Measurements from ENCODE around the gene SFXN1.

SFXN1 gene

DNA sequence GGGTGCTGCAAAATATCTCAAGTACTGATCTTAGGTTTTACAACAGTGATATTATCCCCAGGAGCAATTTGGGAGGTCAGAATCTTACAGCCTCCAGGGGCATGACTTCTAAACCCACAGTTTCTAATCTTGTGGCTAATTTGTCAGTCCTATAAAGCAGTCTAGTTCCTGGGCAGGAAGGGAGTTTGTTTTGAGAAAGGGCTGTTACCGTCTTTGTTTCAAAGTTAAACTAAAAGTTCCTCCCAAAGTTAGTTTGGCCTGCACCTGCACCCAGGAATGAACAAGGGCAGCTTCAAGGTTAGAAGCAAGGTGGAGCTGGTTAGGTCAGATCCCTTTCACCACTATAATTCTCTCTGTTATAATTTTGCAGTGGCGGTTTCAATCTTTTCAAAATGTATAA lies 81.7 kb downstream of the SFXN1 start:
- H3K36me3 ChIP-seq (ENCODE audit: control insufficient read depth in 5 of 5, insufficient read depth in 5 of 5, low read length in 5 of 5): no peaks in the 10 kb centered on the region
- no peak overlapping the region for H3K4me3 ChIP-seq (ENCODE audit: low read depth in 1 of 5, low read length in 5 of 5)
- H3K9me3 ChIP-seq (ENCODE audit: control insufficient read depth in 5 of 5, low read length in 5 of 5): no peaks in the 10 kb centered on the region
- peaks cover 0 to 4% (median 3%) of the 10 kb centered on the region in 5 donors for H3K27me3 ChIP-seq (ENCODE audit: control insufficient read depth in 5 of 5, insufficient read depth in 4 of 5, low read length in 5 of 5)
- H3K9ac ChIP-seq (ENCODE audit: low read length in 5 of 5): no peak overlapping the region
- no peaks in the 10 kb centered on the region for H3K4me1 ChIP-seq (ENCODE audit: control insufficient read depth in 5 of 5, insufficient read depth in 5 of 5, low read length in 5 of 5)
- no peak overlapping the region for H3K27ac ChIP-seq (ENCODE audit: low read depth, low read length)

DNA sequence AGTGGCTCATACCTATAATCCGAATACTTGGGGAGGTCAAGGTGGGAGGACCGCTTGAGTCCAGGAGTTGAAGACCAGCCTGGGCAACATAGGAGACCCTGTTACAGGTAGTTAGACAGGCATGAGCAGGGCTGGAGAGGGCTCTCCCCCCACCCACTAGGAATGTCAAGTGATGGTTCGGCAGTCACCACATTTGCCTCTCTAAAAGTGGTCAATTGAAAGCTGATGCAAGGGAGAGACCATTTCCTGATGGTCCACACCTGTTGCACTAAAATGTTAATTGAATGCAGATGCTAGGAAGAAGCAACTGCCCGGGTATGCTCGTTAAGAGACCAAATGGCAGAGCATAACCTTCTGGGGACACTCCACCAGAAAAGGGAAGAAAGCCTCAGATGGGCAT lies 82.7 kb downstream of the SFXN1 start:
- Histone ChIP-seq H3K27ac (ENCODE audit: low read depth, low read length) (no peak overlapping the region), H3K9me3 (ENCODE audit: control insufficient read depth in 5 of 5, low read length in 5 of 5) (no peaks in the 10 kb centered on the region), H3K4me1 (ENCODE audit: control insufficient read depth in 5 of 5, insufficient read depth in 5 of 5, low read length in 5 of 5) (no peaks in the 10 kb centered on the region), H3K36me3 (ENCODE audit: control insufficient read depth in 5 of 5, insufficient read depth in 5 of 5, low read length in 5 of 5) (no peaks in the 10 kb centered on the region), H3K9ac (ENCODE audit: low read length in 5 of 5) (no peak overlapping the region), H3K4me3 (ENCODE audit: low read depth in 1 of 5, low read length in 5 of 5) (no peak overlapping the region), H3K27me3 (ENCODE audit: control insufficient read depth in 5 of 5, insufficient read depth in 4 of 5, low read length in 5 of 5) (peaks cover 0 to 4% (median 0%) of the 10 kb centered on the region in 5 donors)

DNA sequence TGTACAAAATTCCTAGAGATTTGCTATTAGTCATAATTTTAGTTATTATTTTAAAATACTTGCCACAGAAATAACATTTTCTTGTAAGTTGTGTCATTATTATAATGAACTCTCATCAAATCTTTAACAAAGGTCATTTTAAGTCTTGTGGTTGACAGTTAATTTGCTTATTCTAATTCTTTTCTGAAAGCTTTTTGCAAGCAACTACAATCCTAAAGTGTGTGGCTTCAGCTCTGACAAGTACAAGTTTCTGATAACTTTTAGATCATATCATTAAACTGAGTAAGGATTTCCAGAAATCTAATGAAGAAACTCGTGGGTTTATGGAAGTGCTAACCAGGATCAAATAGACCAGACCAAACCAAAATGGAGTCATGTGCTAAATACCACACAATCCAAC lies 86.4 kb downstream of the SFXN1 start:
- Histone ChIP-seq H3K9me3 (ENCODE audit: control insufficient read depth in 5 of 5, low read length in 5 of 5) (no peaks in the 10 kb centered on the region), H3K4me3 (ENCODE audit: low read depth in 1 of 5, low read length in 5 of 5) (no peak overlapping the region), H3K4me1 (ENCODE audit: control insufficient read depth in 5 of 5, insufficient read depth in 5 of 5, low read length in 5 of 5) (peaks cover 0 to 2% (median 0%) of the 10 kb centered on the region in 5 donors)

DNA sequence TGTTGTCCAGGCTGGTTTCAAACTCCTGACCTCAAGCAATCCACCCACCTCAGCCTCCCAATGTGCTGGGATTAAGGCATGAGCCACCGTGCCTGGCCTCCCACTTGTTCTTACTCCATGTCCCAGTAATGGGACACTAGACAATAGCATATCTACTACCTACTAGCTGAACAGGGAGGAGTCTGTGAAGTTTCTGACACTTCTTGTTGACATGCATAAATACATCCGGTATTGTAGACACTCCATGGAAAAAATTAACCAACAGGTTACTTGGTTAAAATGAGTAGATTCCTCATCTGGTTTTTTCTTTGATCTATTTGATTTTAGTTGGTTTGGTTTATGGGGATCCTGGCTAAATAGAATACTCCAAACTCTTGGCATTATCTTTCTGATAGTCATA lies 88.3 kb downstream of the SFXN1 start:
- H3K9ac ChIP-seq (ENCODE audit: low read length in 5 of 5): no peak overlapping the region
- no peak overlapping the region for H3K4me3 ChIP-seq (ENCODE audit: low read depth in 1 of 5, low read length in 5 of 5)
- peaks cover 0 to 5% (median 4%) of the 10 kb centered on the region in 5 donors for H3K27me3 ChIP-seq (ENCODE audit: control insufficient read depth in 5 of 5, insufficient read depth in 4 of 5, low read length in 5 of 5)
- H3K36me3 ChIP-seq (ENCODE audit: control insufficient read depth in 5 of 5, insufficient read depth in 5 of 5, low read length in 5 of 5): no peaks in the 10 kb centered on the region
- peaks cover 0 to 3% (median 0%) of the 10 kb centered on the region in 5 donors for H3K4me1 ChIP-seq (ENCODE audit: control insufficient read depth in 5 of 5, insufficient read depth in 5 of 5, low read length in 5 of 5)
- H3K9me3 ChIP-seq (ENCODE audit: control insufficient read depth in 5 of 5, low read length in 5 of 5): no peaks in the 10 kb centered on the region
- no peak overlapping the region for H3K27ac ChIP-seq (ENCODE audit: low read depth, low read length)

More for the DNA sequence above, 86.4 kb downstream of the SFXN1 start:
- Histone ChIP-seq H3K9ac (ENCODE audit: low read length in 5 of 5) (no peak overlapping the region), H3K27ac (ENCODE audit: low read depth, low read length) (no peak overlapping the region), H3K27me3 (ENCODE audit: control insufficient read depth in 5 of 5, insufficient read depth in 4 of 5, low read length in 5 of 5) (peaks cover 0 to 4% (median 0%) of the 10 kb centered on the region in 5 donors), H3K36me3 (ENCODE audit: control insufficient read depth in 5 of 5, insufficient read depth in 5 of 5, low read length in 5 of 5) (no peaks in the 10 kb centered on the region)

DNA sequence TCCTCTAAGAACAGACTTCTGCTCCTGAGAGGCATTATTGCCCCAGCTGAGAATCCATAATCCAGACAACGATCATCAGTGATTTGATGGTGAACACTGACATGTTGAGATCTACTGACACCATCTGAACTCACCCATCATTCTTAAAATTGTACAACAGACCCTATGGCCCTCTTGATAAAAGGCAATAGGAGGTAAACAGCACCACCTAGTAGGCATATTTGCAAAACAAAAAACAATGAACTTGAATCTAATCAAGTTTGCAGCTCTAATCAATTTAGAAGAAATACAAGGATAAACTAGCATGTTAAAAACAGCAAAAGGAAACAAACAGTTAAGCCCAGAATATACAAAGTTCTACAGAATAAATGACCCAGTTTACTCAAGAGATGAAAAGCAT lies 89.6 kb downstream of the SFXN1 start:
- Histone ChIP-seq H3K36me3 (ENCODE audit: control insufficient read depth in 5 of 5, insufficient read depth in 5 of 5, low read length in 5 of 5) (no peaks in the 10 kb centered on the region), H3K4me3 (ENCODE audit: low read depth in 1 of 5, low read length in 5 of 5) (no peak overlapping the region), H3K27me3 (ENCODE audit: control insufficient read depth in 5 of 5, insufficient read depth in 4 of 5, low read length in 5 of 5) (peaks cover 0 to 10% (median 7%) of the 10 kb centered on the region in 5 donors), H3K9ac (ENCODE audit: low read length in 5 of 5) (no peak overlapping the region), H3K9me3 (ENCODE audit: control insufficient read depth in 5 of 5, low read length in 5 of 5) (no peaks in the 10 kb centered on the region), H3K4me1 (ENCODE audit: control insufficient read depth in 5 of 5, insufficient read depth in 5 of 5, low read length in 5 of 5) (peaks cover 0 to 3% (median 0%) of the 10 kb centered on the region in 5 donors), H3K27ac (ENCODE audit: low read depth, low read length) (no peak overlapping the region)

DNA sequence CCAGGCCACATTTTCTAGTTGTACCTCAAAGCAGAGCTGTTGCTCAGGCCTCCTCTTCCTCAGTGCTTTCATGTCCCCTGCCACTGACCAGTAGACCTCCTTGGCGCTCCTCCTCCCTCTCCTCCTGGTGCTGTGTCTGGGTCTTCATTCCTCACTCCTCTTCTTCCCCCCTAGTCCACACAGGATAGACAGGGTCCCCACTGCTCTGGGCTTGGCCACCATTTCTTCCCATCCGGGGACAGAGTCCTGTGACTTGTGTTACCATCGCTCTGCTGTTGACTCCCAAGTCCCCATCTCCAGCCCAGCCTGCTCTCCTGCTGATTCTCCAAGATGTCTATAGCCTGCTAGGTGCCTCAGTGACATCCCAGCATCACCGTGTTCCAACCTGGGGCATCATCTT lies 91.3 kb downstream of the SFXN1 start:
- Histone ChIP-seq H3K9me3 (ENCODE audit: control insufficient read depth in 5 of 5, low read length in 5 of 5) (no peaks in the 10 kb centered on the region), H3K4me1 (ENCODE audit: control insufficient read depth in 5 of 5, insufficient read depth in 5 of 5, low read length in 5 of 5) (peaks cover 0 to 3% (median 0%) of the 10 kb centered on the region in 5 donors), H3K27me3 (ENCODE audit: control insufficient read depth in 5 of 5, insufficient read depth in 4 of 5, low read length in 5 of 5) (peaks cover 2 to 15% (median 11%) of the 10 kb centered on the region in 5 donors), H3K36me3 (ENCODE audit: control insufficient read depth in 5 of 5, insufficient read depth in 5 of 5, low read length in 5 of 5) (no peaks in the 10 kb centered on the region), H3K4me3 (ENCODE audit: low read depth in 1 of 5, low read length in 5 of 5) (no peak overlapping the region), H3K9ac (ENCODE audit: low read length in 5 of 5) (no peak overlapping the region), H3K27ac (ENCODE audit: low read depth, low read length) (no peak overlapping the region)

DNA sequence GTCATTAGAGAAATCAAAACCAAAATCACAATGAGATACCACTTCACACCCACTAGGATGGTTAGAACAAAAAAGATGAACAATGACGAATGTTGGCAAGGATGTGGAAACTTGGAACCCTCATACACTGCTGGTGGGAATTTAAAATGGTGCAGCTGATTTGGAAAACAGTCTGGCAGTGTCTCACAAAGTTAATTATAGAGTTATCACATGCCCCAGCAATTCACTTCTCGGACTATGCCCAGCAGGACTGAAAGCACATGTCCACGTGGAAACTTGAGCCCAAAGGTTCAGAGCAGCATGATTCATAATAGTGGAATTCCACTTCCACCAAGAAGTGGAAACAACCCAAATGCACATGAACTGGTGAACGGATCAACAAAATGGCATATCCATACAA lies 94.5 kb downstream of the SFXN1 start:
- H3K4me3 ChIP-seq (ENCODE audit: low read depth in 1 of 5, low read length in 5 of 5): no peak overlapping the region
- H3K4me1 ChIP-seq (ENCODE audit: control insufficient read depth in 5 of 5, insufficient read depth in 5 of 5, low read length in 5 of 5): peaks cover 0 to 3% (median 0%) of the 10 kb centered on the region in 5 donors
- H3K9ac ChIP-seq (ENCODE audit: low read length in 5 of 5): no peak overlapping the region
- H3K36me3 ChIP-seq (ENCODE audit: control insufficient read depth in 5 of 5, insufficient read depth in 5 of 5, low read length in 5 of 5): no peaks in the 10 kb centered on the region
- H3K27me3 ChIP-seq (ENCODE audit: control insufficient read depth in 5 of 5, insufficient read depth in 4 of 5, low read length in 5 of 5): peaks cover 2 to 22% (median 16%) of the 10 kb centered on the region in 5 donors
- H3K27ac ChIP-seq (ENCODE audit: low read depth, low read length): no peak overlapping the region
- H3K9me3 ChIP-seq (ENCODE audit: control insufficient read depth in 5 of 5, low read length in 5 of 5): no peaks in the 10 kb centered on the region

DNA sequence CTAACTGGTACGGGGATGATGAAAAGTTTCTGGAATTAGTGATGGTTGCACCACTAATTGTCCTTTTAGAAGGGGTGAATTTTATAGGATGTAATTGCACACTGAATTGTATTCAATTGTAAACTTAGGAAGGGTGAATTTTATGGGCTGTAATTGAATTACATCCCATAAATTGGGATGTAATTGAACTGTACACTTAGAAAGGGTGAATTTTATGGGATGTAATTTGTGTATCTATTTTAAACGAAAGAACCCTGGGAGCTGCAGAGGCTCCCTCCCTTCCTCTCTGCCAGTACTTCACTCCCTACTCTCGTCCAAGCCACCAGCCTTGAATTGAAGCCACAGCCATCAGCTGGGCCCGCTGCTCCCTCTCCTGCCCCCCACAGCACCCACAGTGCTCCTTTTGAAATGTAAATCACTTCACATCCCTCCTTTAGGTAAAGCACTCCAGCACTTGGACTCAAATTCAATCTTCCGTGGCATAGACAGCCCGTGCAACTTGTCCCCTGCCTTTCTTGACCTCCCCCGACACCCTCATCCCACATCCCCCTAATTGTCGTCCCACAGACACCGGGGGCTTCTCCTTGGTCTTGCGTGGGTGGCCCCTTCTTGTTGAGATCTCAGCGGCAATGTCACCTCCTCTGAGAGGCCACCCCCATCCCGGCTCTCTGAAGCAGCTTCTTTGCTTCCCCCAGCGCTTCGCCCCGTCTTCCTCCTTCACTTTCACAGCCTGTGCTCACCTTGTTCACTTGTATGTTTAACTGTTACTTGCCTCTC lies 95.3 kb downstream of the SFXN1 start:
- no peaks in the 10 kb centered on the region for H3K9me3 ChIP-seq (ENCODE audit: control insufficient read depth in 5 of 5, low read length in 5 of 5)
- H3K4me3 ChIP-seq (ENCODE audit: low read depth in 1 of 5, low read length in 5 of 5): no peak overlapping the region
- H3K27ac ChIP-seq (ENCODE audit: low read depth, low read length): no peak overlapping the region
- no peak overlapping the region for H3K9ac ChIP-seq (ENCODE audit: low read length in 5 of 5)
- peaks cover 0 to 3% (median 0%) of the 10 kb centered on the region in 5 donors for H3K4me1 ChIP-seq (ENCODE audit: control insufficient read depth in 5 of 5, insufficient read depth in 5 of 5, low read length in 5 of 5)
- H3K27me3 ChIP-seq (ENCODE audit: control insufficient read depth in 5 of 5, insufficient read depth in 4 of 5, low read length in 5 of 5): peaks cover 2 to 22% (median 16%) of the 10 kb centered on the region in 5 donors
- no peaks in the 10 kb centered on the region for H3K36me3 ChIP-seq (ENCODE audit: control insufficient read depth in 5 of 5, insufficient read depth in 5 of 5, low read length in 5 of 5)

DNA sequence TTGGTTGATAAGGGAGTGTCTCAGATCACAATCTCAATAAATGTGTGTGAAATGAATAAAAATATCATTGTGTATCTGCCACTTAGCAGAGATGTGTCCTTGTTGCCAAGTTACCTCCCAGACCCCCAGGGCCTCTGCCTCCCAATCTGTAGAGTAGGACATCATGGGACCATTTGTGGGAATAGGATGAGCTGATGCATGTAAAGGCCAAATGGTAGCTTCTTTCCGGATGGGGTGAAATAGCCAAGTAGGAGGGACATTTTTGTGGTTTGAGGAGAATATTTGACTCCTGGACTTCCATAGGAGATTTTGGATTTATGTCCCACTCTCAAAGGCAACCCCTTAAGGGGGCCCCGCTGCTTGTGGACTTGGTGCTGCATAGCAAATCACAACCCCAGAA lies 96.9 kb downstream of the SFXN1 start:
- Histone ChIP-seq H3K4me1 (ENCODE audit: control insufficient read depth in 5 of 5, insufficient read depth in 5 of 5, low read length in 5 of 5) (no peaks in the 10 kb centered on the region), H3K4me3 (ENCODE audit: low read depth in 1 of 5, low read length in 5 of 5) (no peak overlapping the region), H3K27ac (ENCODE audit: low read depth, low read length) (no peak overlapping the region), H3K36me3 (ENCODE audit: control insufficient read depth in 5 of 5, insufficient read depth in 5 of 5, low read length in 5 of 5) (no peaks in the 10 kb centered on the region), H3K9ac (ENCODE audit: low read length in 5 of 5) (no peak overlapping the region), H3K9me3 (ENCODE audit: control insufficient read depth in 5 of 5, low read length in 5 of 5) (no peaks in the 10 kb centered on the region), H3K27me3 (ENCODE audit: control insufficient read depth in 5 of 5, insufficient read depth in 4 of 5, low read length in 5 of 5) (peaks cover 2 to 22% (median 16%) of the 10 kb centered on the region in 5 donors)

DNA sequence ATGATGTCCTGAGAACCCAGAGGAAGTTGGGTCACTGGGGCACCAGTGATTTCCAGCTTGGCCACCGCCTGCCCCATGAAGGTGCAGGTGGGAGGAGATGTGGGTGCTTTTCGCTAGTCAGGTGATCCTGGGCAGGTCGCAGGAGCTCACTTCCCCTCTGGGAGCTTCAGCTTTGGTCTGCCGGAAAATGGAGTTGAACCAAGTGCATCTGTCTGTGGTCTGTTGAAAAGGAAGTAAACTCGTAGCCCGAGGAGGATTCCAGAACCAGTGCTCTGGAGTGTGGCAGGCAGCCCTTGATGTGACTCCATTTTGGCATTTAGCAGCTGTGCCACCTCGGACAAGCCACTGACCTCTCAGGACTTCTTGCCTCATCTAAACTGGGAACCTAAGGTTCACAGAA lies 97.7 kb downstream of the SFXN1 start:
- peaks cover 2 to 22% (median 16%) of the 10 kb centered on the region in 5 donors for H3K27me3 ChIP-seq (ENCODE audit: control insufficient read depth in 5 of 5, insufficient read depth in 4 of 5, low read length in 5 of 5)
- H3K4me1 ChIP-seq (ENCODE audit: control insufficient read depth in 5 of 5, insufficient read depth in 5 of 5, low read length in 5 of 5): no peaks in the 10 kb centered on the region
- H3K4me3 ChIP-seq (ENCODE audit: low read depth in 1 of 5, low read length in 5 of 5): no peak overlapping the region
- H3K9ac ChIP-seq (ENCODE audit: low read length in 5 of 5): no peak overlapping the region
- H3K9me3 ChIP-seq (ENCODE audit: control insufficient read depth in 5 of 5, low read length in 5 of 5): no peaks in the 10 kb centered on the region
- H3K36me3 ChIP-seq (ENCODE audit: control insufficient read depth in 5 of 5, insufficient read depth in 5 of 5, low read length in 5 of 5): no peaks in the 10 kb centered on the region
- H3K27ac ChIP-seq (ENCODE audit: low read depth, low read length): no peak overlapping the region

Measured in subcutaneous abdominal adipose tissue (tissue), 5 donors.